Fibroblast of the aortic adventitia (primary cell): ENCODE measurements around the gene INTS11. TPM values are rescaled to one million over a fixed set of nuclear protein-coding genes. Genes with fewer than 3 reads are reported as not detected.

Source experiments
- DNase-seq: peaks from one replicate; pipeline ENCODE4 v3.0.0-alpha.2; 2010; ENCODE audit warnings: low read depth
- H3K4me3 ChIP-seq: 2 replicates; pipeline ENCODE4 v1.5.1; 2011; ENCODE audit warnings: low read depth, mild to moderate bottlenecking, control low read depth, low read length, moderate library complexity
- CTCF ChIP-seq: IDR thresholded peaks from 2 replicates; pipeline ENCODE4 v1.5.1; 2011; ENCODE audit warnings: mild to moderate bottlenecking, low read length, control low read depth, inconsistent platforms; ENCODE audit not compliant: insufficient read depth
- total RNA-seq: library from RNA; depleted of rRNA; stranded (reverse); fragments of >200 nt; gene quantifications from 2 replicates; pipeline ENCODE4 v1.2.3, GENCODE V29; 2012; ENCODE audit warnings: low replicate concordance

INTS11 gene
- total RNA-seq, 1 donor = 53.1 TPM

GRCh38 chr1:1314678-1315335, 9.7 kb downstream of the INTS11 start:
- DNase-seq = no peak
- no peak overlapping the region for H3K4me3 ChIP-seq
- no peak for TF ChIP-seq CTCF

GRCh38 chr1:1314237-1314586, 10.2 kb downstream of the INTS11 start:
- no peak overlapping the region for H3K4me3 ChIP-seq
- no peak for TF ChIP-seq CTCF
- DNase-seq = no peak

- DNase-seq = no peak
- no peak for TF ChIP-seq CTCF
- H3K4me3 ChIP-seq = no peak overlapping the region
Measured at GRCh38 chr1:1313500-1314236, 10.8 kb downstream of the INTS11 start.

- DNase-seq = no peak
- no peak overlapping the region for H3K4me3 ChIP-seq
- no peak for TF ChIP-seq CTCF
Measured at GRCh38 chr1:1312450-1313314, 11.8 kb downstream of the INTS11 start.

- no peak overlapping the region for H3K4me3 ChIP-seq
- DNase-seq = no peak
- TF ChIP-seq CTCF = no peak
Measured at GRCh38 chr1:1311107-1312104, 13.1 kb downstream of the INTS11 start.
